Right hindlimb (tissue), 1 donor: ENCODE data around the gene PTBP2.

Experiments used
- DNase-seq: peaks from one replicate; pipeline ENCODE4 v3.0.0-alpha.2; 2018

The PTBP2 gene

DNA sequence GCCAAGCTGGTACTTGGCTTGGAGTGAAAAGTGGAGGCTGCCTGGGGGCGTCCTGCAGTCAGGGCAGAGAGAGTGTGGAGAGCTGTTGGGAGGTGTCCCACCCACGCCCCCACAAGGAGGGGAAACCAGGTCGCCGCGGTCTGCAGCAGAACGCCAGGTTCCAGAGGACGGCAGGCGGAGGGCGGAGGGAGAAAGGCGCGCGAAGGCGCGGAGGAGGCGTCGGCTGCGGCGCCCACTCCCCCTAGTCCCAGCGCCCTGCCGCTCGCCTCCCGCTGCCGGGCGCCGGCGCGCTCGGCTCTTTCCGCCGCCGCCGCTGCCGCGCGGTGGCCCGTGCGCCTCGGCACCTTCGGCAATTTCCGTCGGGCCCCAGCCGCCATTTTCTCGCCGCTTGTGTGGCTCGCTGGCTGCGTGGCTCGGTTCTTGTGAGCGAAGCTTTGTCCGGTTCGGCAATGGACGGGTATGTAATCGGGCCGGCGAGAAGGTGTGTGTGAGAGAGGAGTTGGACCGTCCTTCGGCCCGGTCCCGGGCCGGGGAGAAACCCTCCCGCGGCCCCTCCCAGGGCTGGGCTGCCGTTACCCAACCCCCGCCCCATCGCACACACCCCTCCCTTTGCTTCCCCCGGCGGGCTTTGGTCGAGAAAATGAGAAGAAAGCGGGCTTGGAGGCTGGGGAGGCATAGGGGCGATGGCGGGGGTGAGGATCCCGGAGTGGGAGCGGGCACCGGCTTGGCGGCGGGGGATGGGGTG, at the start of gene PTBP2:
Gene PTBP2, plus strand, starts transcription at position 369 of the 745 bp plus-strand sequence. Its CDS starts 81 bp downstream, at position 450.
- DNase-seq: peak; percentile 92

- no peak for DNase-seq
These were observed 46.7 kb upstream of the PTBP2 start for GRCh38 chr1:96674915-96675314.

GRCh38 chr1:96682056-96682455, 39.5 kb upstream of the PTBP2 start:
- no peak for DNase-seq

- no peak for DNase-seq
These were observed 37.7 kb upstream of the PTBP2 start for GRCh38 chr1:96683931-96684330.

GRCh38 chr1:96684744-96685143, 36.8 kb upstream of the PTBP2 start:
- no peak for DNase-seq

DNA sequence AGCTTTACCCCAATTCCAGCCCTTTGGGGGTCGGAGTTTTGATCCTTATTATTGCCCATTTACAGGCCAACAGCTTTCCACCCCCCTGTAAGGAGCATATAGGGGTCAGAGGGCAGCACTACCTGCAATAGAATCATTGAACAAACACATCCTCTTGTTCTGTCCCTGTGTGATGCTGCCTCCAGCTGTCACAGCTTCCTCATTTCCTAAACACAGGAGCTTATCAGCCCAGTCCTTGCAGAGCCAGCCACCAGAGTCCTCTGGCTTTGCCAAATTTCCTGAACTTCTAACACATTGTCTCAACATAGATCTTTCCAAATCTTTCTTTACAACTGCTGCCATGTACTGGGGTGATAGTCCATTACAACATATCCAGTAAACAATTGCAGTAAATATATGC, 32.8 kb upstream of the PTBP2 start:
- DNase-seq: no peak

- no peak for DNase-seq
These were observed 25.6 kb upstream of the PTBP2 start for GRCh38 chr1:96695954-96696353.

DNA sequence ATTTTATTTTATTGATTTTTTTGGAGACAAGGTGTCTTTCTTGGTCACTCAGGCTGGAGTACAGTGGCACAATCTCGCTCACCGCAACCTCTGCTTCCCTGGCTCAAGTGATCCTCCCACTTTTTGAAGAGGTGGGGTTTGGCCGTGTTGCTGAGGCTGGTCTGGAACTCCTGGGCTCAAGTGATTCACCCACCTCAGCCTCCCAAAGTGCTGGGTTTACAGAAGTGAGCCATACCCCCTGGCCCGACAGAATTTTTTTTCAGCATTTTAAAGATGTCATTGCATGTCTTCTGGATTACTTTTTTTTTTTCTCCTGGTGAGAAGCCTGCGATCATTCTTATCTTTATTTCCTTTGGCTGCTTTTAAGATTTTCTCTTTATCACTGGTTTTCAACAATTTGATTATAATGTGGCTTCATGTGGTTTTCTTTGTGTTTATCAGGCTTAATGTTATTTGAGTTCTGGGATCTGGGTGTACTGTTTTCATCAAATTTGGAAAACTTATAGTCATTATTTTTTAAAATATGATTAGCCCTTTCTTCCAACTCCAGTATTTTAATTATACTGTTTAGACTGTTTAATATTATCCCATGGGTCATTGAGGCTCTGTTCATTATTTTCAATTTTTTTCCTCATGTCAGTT, 23.1 kb upstream of the PTBP2 start:
- no peak for DNase-seq

DNA sequence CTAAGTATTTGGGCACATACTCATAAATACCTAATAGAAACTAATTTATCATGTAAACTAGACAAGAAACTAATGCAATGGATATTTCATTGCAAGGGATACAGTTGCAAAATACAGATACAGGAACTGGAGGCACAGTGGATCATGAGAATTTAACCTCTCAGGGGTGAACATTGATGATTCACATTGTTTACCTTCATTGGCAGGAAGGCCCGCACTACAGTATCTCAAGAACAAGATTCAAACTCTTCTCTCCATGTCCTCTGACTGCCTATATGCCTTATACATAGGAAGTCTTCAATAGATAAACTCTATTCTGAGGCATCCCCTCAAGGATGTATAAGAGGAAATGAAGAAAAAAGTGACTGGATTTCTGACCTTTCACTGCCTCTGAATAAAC, 18.4 kb upstream of the PTBP2 start:
- DNase-seq: no peak

GRCh38 chr1:96707023-96707422, 14.6 kb upstream of the PTBP2 start:
- no peak for DNase-seq

DNA sequence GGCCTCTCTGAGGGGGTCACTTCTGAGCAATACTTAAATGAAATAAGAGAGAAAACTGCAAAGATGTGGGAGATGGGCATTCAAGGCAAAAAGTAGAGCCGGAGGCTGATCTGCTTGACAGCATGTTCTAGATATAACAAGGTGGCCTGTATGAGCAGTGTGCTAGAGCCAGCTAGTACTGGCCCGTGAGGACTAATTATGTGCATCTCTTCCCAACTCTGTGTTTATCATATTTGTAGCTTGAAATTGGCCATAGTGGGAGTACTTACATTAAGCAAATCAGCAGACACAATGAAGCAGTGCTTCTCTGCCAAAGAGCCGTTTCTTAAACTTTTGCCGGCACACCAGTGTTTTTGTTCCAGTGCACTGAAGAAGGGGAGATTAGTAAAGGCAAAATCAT, 13.1 kb upstream of the PTBP2 start:
- DNase-seq: no peak

DNA sequence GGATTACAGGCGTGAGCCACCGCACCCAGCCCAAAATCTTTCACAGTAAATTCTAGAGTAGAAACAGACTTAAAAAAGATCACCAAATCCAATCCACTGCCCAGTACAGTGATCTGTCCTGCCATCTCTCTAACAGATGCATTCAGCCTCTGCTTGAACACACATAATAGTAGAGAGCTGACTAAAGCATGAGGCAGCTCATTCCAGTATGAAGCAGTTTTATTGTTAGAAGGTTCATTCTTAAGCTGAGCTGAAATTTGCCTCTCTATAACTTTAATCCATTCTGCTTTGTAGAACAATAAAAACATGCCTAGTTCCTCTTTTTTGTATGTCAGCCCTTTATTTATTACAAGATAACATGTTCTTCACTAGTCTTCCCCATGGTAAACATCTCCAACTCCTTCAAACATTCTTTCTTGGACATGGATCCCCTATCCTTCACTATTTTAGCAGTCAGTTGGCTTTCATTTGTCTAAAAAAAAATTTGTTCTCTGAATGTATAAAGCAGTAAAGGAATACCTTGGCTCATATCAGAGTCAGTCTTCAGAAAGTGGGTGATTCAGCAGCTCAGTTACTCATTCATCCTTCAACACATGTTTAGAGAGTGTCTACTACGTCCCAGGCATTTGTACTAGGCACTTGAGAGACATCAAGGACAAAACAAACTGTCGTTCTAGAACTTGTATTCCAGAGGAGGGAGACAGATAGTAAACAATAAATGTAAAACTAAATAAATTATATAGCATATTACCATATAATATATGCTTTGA, 10.7 kb upstream of the PTBP2 start:
- DNase-seq: no peak

DNA sequence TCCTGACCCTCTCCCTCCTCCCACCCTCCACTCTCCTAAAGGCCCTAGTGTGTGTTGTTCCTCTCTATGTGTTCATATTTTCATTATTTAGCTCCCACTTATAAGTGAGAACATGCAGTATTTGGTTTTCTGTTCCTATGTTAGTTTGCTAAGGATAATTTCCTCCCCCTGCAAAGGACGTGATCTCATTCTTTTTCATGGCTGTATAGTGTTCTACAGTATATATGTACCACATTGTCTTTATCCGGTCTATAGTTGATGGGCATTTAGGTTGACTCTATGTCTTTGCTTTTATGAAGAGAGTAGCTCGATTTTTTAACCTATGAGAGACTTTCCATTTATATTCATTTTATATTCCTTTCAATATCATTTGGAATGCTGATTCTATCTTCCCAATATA, 7.9 kb upstream of the PTBP2 start:
- no peak for DNase-seq

- no peak for DNase-seq
These were observed 6.7 kb upstream of the PTBP2 start for GRCh38 chr1:96714881-96715280.

DNA sequence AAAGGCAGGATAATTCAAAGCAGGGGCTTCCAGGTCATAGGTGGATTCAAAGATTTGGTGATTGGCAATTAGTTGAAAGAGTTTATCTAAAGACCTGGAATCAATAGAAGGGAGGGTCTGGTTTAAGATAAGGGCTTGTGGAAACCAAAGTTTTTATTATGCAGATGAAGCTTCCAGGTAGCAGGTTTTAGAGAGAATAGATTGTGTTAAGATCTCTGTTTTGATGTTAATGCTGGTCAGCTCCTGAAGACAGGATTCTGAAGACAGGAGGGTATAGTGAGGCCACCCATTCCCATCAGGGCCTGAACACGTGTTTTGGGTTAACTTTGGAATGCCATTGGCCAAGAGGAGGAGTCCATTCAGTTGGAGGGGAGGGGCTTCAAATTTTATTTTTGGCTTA, 6.1 kb upstream of the PTBP2 start:
- no peak for DNase-seq

GRCh38 chr1:96721053-96721415, 550 bp upstream of the PTBP2 start:
- no peak for DNase-seq

GRCh38 chr1:96722161-96722922, 758 bp downstream of the PTBP2 start:
- DNase-seq: peak; percentile 88

DNA sequence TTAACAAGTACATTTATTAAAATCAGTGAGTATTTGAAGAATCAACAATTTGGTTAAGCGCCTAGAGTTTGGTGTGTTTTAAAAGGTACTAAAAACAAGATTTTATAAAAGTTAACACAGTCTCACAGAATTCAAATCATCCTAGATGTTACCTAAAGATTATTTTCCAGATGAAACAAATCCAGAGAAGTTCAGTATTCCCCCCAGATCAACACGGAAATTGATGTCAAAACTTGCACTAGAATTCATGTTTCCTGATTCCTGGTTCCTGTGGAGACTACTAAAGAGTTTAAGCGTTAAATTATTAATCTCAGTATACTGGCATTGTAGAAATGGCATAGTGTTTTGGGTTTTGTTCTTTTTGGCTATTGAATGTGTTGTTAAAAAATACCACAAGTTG, 1.4 kb downstream of the PTBP2 start:
- DNase-seq: no peak

GRCh38 chr1:96723377-96723776, 1.8 kb downstream of the PTBP2 start:
- no peak for DNase-seq

DNA sequence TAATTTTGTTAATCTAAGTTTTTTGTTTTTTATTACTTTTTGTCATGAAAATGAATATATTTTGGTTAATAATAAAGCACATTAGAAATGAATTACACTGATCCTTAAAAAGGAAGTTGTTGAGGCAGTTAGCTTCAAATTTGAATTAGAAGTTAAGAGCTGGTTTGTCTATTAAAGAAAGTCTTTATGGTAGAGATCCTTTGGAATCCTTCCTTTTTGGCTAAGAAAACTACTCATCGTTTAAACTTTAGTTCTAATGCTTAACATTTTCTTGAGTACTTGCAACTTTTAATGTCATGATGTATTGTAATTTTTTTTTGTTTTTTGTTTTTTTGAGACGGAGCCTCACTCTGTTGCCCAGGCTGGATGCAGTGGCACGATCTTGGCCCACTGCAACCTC, 2.4 kb downstream of the PTBP2 start:
- DNase-seq: no peak

- no peak for DNase-seq
These were observed 6.3 kb downstream of the PTBP2 start for GRCh38 chr1:96727860-96728259.

DNA sequence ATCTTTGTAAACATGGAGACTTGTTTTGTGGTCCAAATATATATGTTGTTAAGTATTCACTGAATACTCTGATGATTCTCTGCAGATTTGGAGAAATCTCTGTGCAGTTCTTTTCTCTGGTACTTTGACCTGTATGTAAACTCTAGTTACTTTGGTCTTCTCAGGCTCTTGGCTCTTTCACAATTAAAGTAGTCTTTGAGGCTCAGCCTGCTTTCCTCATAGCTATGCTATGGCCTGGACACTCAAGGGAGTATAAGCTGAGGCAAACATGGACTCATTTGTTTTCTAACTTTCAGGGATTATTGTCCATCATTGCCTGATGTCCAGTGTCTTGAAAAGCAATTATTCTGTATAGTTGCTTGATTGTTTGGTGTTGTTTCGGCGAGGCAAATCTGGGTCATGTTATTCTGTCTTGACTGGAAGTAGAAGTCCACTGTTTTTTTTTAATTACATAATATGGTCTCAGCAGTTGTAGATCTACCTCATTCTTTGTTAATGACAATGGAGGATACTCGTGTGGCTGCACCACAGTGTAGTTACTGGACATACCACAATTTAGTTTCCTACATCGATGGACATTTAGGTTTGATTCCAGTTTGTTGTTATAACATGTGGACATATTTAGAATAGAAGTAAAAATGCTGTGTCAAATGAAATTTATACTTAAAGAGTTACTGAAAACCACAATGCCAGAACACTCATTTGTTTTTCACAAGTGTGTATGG, 9.2 kb downstream of the PTBP2 start:
- DNase-seq: no peak

DNA sequence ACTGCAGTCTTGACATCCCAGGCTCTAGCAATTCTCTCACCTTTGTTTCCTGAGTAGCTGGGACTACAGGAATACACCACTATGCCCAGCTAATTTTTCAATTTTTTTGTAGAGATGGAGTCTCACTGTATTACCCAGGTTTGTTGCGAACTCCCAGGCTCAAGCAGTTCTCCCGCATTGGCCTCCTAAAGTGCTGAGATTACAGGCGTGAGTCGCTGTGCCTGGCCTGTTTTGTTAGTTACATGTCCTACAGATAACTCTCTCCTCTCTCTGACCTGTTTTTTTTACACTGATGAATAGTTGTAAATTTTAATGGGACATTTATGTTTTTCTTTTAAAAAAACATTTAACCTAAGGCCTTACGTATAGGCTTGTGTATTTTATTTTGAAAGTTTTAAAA, 19.8 kb downstream of the PTBP2 start:
- DNase-seq: no peak
